HG03521 (cell line): ENCODE measurements around the gene ZNF227.
"Not testable (repeated sequence)": the region's sequence is repeated elsewhere in the genome, so short reads cannot be mapped to it uniquely, and the experiment has no call there.

Source experiments
- ATAC-seq: cut with Tn5 transposase; IDR thresholded peaks from one replicate; pipeline ENCODE4 v1.9.1; 2021; ENCODE audit warnings: mild to moderate bottlenecking, moderate library complexity; ENCODE audit not compliant: unreplicated experiment

ZNF227 gene

GRCh38 chr19:44212250-44212865, at the start of gene ZNF227:
ZNF227 (plus strand) TSS chr19:44212532; CDS start chr19:44217793, 5,261 bp downstream.
- peak; percentile 77 for ATAC-seq

- ATAC-seq: no peak
These were observed 48.5 kb upstream of the ZNF227 start for GRCh38 chr19:44163789-44164188.

- ATAC-seq: peak; percentile 5
These were observed 48.0 kb upstream of the ZNF227 start for GRCh38 chr19:44164327-44164672.

- ATAC-seq: peak; percentile 75
These were observed 47.4 kb upstream of the ZNF227 start, which contains the start of gene ZNF226 for GRCh38 chr19:44164673-44165512. ZNF226 (plus strand) TSS chr19:44165100; CDS start chr19:44170081, 4,981 bp downstream.

GRCh38 chr19:44170660-44171059, 41.7 kb upstream of the ZNF227 start:
- ATAC-seq: not testable (repeated sequence)

GRCh38 chr19:44176590-44176989, 35.7 kb upstream of the ZNF227 start:
- no peak for ATAC-seq

GRCh38 chr19:44180968-44181367, 31.4 kb upstream of the ZNF227 start:
- no peak for ATAC-seq

GRCh38 chr19:44182145-44182544, 30.2 kb upstream of the ZNF227 start:
- ATAC-seq: no peak

GRCh38 chr19:44190020-44190419, 22.3 kb upstream of the ZNF227 start:
- ATAC-seq: no peak

GRCh38 chr19:44192127-44192526, 20.2 kb upstream of the ZNF227 start:
- no peak for ATAC-seq

GRCh38 chr19:44196772-44197171, 15.6 kb upstream of the ZNF227 start:
- no peak for ATAC-seq

GRCh38 chr19:44202470-44202869, 9.9 kb upstream of the ZNF227 start:
- ATAC-seq: no peak

- no peak for ATAC-seq
These were observed 9.4 kb upstream of the ZNF227 start for GRCh38 chr19:44202974-44203373.

- ATAC-seq: not testable (repeated sequence)
These were observed 8.5 kb upstream of the ZNF227 start for GRCh38 chr19:44203877-44204276.

- no peak for ATAC-seq
These were observed 7.6 kb upstream of the ZNF227 start for GRCh38 chr19:44204772-44205171.

GRCh38 chr19:44207126-44207803, 5.1 kb upstream of the ZNF227 start:
- ATAC-seq: peak; percentile 74

GRCh38 chr19:44212866-44213346, 574 bp downstream of the ZNF227 start:
- ATAC-seq: no peak

- not testable (repeated sequence) for ATAC-seq
These were observed 7.6 kb downstream of the ZNF227 start for GRCh38 chr19:44219926-44220325.

GRCh38 chr19:44220761-44221160, 8.4 kb downstream of the ZNF227 start:
- ATAC-seq: not testable (repeated sequence)

- ATAC-seq: not testable (repeated sequence)
These were observed 9.0 kb downstream of the ZNF227 start for GRCh38 chr19:44221291-44221690.

GRCh38 chr19:44228318-44228717, 16.0 kb downstream of the ZNF227 start:
- no peak for ATAC-seq
